Muscle of leg (tissue), 11 donors: Measurements from ENCODE around the gene FAM186B. TPM values are rescaled to one million over a fixed set of nuclear protein-coding genes. Genes with fewer than 3 reads are reported as not detected.

Experiments
- DNase-seq: peaks from one replicate; pipeline ENCODE4 v3.0.0; 2013
- H3K27ac ChIP-seq: one replicate; pipeline ENCODE4 v1.5.1; 2013; ENCODE audit warnings: mild to moderate bottlenecking, low read length, control low read depth
- H3K27me3 ChIP-seq: one replicate; pipeline ENCODE4 v1.6.1; 2013; ENCODE audit warnings: low read length; ENCODE audit not compliant: control insufficient read depth, insufficient read depth
- H3K36me3 ChIP-seq: one replicate; pipeline ENCODE4 v1.6.1; 2013; ENCODE audit warnings: low read length; ENCODE audit not compliant: control insufficient read depth, insufficient read depth
- H3K4me1 ChIP-seq: one replicate; pipeline ENCODE4 v1.6.1; 2013; ENCODE audit warnings: low read length; ENCODE audit not compliant: control insufficient read depth, insufficient read depth
- H3K4me3 ChIP-seq: one replicate; pipeline ENCODE4 v1.5.1; 2013; ENCODE audit warnings: low read length, control low read depth
- H3K9me3 ChIP-seq: replicated peaks from 2 replicates; pipeline ENCODE4 v1.6.1; 2013; ENCODE audit warnings: low read depth, low read length; ENCODE audit not compliant: control insufficient read depth
- WGBS: methylation state at CpG from one replicate; pipeline ENCODE4 v1.1.5; 2013; ENCODE audit warnings: missing lambda C conversion rate; ENCODE audit not compliant: insufficient coverage; 5-methylcytosine and 5-hydroxymethylcytosine counted together
- polyA plus RNA-seq, 8 donors: library from polyadenylated mRNA; unstranded; fragments of 120-200 nt; gene quantifications; one replicate each; pipeline versions ENCODE4 v1.2.1 to v1.2.3, GENCODE V29; 2013; ENCODE audit warnings: inconsistent platforms in 1 of 8, low replicate concordance in 1 of 8; ENCODE audit not compliant: insufficient read length in 8 of 8, insufficient read depth in 1 of 8
- total RNA-seq: library from RNA; stranded (reverse); fragments of 120-200 nt; gene quantifications from one replicate; pipeline ENCODE4 v1.2.4, GENCODE V29; 2013

The FAM186B gene
- total and polyA plus RNA-seq, 9 donors = 0.18 to 3.3 (median 0.91) TPM

- H3K9me3 ChIP-seq = no peaks in the 10 kb centered on the region
- no peak overlapping the region for H3K27ac ChIP-seq
- H3K36me3 ChIP-seq = peaks cover 22% of the 10 kb centered on the region
- H3K27me3 ChIP-seq = peaks cover 21% of the 10 kb centered on the region
- H3K4me1 ChIP-seq = peaks cover 31% of the 10 kb centered on the region
- no peak for DNase-seq
- 76% methylated on average over 5 of the region's 8 CpGs for WGBS
- H3K4me3 ChIP-seq = no peak overlapping the region
Measured at GRCh38 chr12:49552899-49553298, 52.5 kb downstream of the FAM186B start.

DNA sequence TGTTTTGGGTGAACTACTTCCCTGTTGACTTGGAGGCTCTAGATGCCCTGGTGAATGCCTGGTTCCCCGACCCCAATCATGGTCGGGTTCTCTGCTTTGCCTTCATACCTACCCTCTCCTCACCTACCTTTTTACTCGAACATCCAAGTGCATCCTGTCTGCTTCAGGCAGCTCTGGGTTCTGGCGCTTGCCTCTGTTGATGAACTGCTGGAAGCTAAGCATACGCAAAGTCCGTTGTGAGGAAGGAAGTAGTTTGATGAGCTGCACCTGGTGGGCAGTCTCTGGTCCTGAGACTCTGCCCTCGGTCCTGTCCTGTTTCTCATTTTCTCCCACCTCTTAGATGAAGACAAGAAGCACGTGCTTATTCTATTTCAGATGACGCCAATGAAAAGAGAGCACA lies 53.0 kb downstream of the FAM186B start:
- Histone ChIP-seq H3K36me3 (peaks cover 17% of the 10 kb centered on the region), H3K4me3 (no peak overlapping the region), H3K4me1 (peaks cover 31% of the 10 kb centered on the region), H3K27me3 (peaks cover 25% of the 10 kb centered on the region), H3K27ac (no peak overlapping the region), H3K9me3 (no peaks in the 10 kb centered on the region)
- no peak for DNase-seq
- WGBS = 27% methylated on average over 3 of the region's 9 CpGs

GRCh38 chr12:49552014-49552413 lies 53.4 kb downstream of the FAM186B start:
- Histone ChIP-seq H3K9me3 (no peaks in the 10 kb centered on the region), H3K36me3 (peaks cover 13% of the 10 kb centered on the region), H3K4me3 (no peak overlapping the region), H3K27me3 (peaks cover 29% of the 10 kb centered on the region), H3K27ac (no peak overlapping the region), H3K4me1 (peaks cover 31% of the 10 kb centered on the region)
- WGBS = 77% methylated on average over 7 of the region's 7 CpGs
- no peak for DNase-seq

GRCh38 chr12:49550693-49551252 lies 54.7 kb downstream of the FAM186B start:
- H3K27me3 ChIP-seq = peaks cover 40% of the 10 kb centered on the region
- peaks cover 31% of the 10 kb centered on the region for H3K4me1 ChIP-seq
- WGBS = 79% methylated on average over 3 of the region's 6 CpGs

DNA sequence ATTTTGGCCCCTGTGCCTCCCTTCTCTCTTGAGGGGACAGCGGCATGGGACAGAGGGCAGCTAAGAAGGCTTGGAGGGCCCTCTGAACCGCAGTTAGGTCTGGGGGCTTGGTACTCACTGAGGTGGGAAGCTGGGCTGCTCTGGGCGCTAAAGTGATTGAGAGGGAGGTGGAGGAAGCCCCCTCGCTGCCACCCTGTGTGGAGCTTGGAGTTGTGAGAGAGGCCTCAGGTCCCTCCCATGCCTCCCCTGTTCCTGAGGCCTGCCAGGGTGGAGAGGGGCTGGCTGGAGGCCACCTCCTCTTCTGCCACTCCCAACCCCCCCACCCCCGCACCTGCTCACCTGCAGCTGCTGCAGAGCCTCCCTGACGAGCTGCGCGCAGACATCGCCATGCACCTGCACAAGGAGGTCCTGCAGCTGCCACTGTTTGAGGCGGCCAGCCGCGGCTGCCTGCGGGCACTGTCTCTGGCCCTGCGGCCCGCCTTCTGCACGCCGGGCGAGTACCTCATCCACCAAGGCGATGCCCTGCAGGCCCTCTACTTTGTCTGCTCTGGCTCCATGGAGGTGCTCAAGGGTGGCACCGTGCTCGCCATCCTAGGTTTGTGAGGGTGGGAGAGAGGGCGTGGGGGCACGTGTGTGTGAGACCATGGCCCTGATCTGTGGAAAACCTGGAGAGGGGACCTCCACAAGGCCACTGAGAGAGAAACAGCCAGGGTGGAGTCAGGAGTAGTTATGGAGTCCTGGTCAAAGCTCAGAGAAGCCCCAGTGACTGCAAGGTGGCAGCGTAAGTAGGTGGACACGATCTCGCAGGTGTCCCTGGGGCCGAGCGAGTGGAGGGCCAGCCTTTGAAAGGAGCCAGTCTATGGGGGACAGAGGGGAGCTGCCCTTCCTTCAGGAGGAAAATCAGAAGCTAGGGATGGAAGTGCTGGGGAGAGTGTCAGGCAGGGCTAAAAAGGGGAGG lies 55.4 kb downstream of the FAM186B start:
- H3K27me3 ChIP-seq = peaks cover 48% of the 10 kb centered on the region
- no peak overlapping the region for H3K27ac ChIP-seq
- WGBS = 84% methylated on average over 19 of the region's 28 CpGs
- no peak for DNase-seq
- H3K9me3 ChIP-seq = no peaks in the 10 kb centered on the region
- H3K36me3 ChIP-seq = no peaks in the 10 kb centered on the region
- peak overlapping the region; percentile 48 for H3K4me3 ChIP-seq
- H3K4me1 ChIP-seq = peaks cover 31% of the 10 kb centered on the region

More at GRCh38 chr12:49550693-49551252, 54.7 kb downstream of the FAM186B start:
- H3K4me3 ChIP-seq = no peak overlapping the region
- H3K36me3 ChIP-seq = peaks cover 2% of the 10 kb centered on the region
- H3K27ac ChIP-seq = no peak overlapping the region
- no peak for DNase-seq
- H3K9me3 ChIP-seq = no peaks in the 10 kb centered on the region

GRCh38 chr12:49548822-49549648 lies 56.4 kb downstream of the FAM186B start:
- Histone ChIP-seq H3K27me3 (peaks cover 57% of the 10 kb centered on the region), H3K4me3 (peak overlapping the region; percentile 48), H3K9me3 (no peaks in the 10 kb centered on the region)

DNA sequence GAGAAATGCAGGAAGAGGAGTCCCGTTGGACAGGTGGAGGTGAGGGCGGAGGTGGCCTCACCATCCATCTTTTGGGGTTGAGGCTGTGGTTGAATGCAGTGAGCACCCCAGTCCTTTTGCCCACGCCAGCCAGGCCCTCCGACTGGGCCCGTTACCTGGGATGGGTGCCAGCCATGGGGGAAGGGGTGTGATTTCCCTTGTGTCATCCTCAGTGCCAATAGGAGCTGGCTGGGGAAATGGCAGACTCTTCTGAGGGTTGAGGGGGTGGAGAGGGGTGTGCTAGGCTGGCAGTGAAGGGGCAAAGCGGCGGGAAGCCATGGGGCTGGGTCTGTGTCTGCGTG lies 57.0 kb downstream of the FAM186B start:
- H3K27me3 ChIP-seq = peaks cover 63% of the 10 kb centered on the region
- no peak for DNase-seq
- H3K4me3 ChIP-seq = peak overlapping the region; percentile 48
- H3K36me3 ChIP-seq = no peaks in the 10 kb centered on the region
- H3K27ac ChIP-seq = no peak overlapping the region
- WGBS = 61% methylated on average over 6 of the region's 8 CpGs
- H3K9me3 ChIP-seq = no peaks in the 10 kb centered on the region
- H3K4me1 ChIP-seq = peaks cover 31% of the 10 kb centered on the region

More at GRCh38 chr12:49548822-49549648, 56.4 kb downstream of the FAM186B start:
- H3K36me3 ChIP-seq = no peaks in the 10 kb centered on the region
- H3K27ac ChIP-seq = no peak overlapping the region
- peaks cover 31% of the 10 kb centered on the region for H3K4me1 ChIP-seq
- 9% methylated on average over 70 of the region's 70 CpGs for WGBS
- DNase-seq = peak; percentile 65

GRCh38 chr12:49547090-49547690 lies 58.2 kb downstream of the FAM186B start:
- no peak for DNase-seq
- peaks cover 76% of the 10 kb centered on the region for H3K27me3 ChIP-seq
- WGBS = 85% methylated on average over 5 of the region's 7 CpGs

GRCh38 chr12:49546481-49546880 lies 59.0 kb downstream of the FAM186B start:
- no peak for DNase-seq
- Histone ChIP-seq H3K9me3 (no peaks in the 10 kb centered on the region), H3K27ac (no peak overlapping the region), H3K4me1 (peaks cover 22% of the 10 kb centered on the region), H3K36me3 (no peaks in the 10 kb centered on the region), H3K4me3 (no peak overlapping the region), H3K27me3 (peaks cover 82% of the 10 kb centered on the region)
- WGBS = 67% methylated on average over 3 of the region's 3 CpGs

More at GRCh38 chr12:49547090-49547690, 58.2 kb downstream of the FAM186B start:
- Histone ChIP-seq H3K4me3 (no peak overlapping the region), H3K9me3 (no peaks in the 10 kb centered on the region), H3K27ac (no peak overlapping the region), H3K36me3 (no peaks in the 10 kb centered on the region), H3K4me1 (peaks cover 29% of the 10 kb centered on the region)
